GM03348 (cell line): ENCODE results near the gene CYB561D1.
"Not testable (repeated sequence)": the region's sequence is repeated elsewhere in the genome, so short reads cannot be mapped to it uniquely, and the experiment has no call there.

Experiments used
- DNase-seq: peaks from one replicate; pipeline ENCODE4 v3.0.0; 2012; ENCODE audit warnings: low spot score

CYB561D1 gene, protein sequence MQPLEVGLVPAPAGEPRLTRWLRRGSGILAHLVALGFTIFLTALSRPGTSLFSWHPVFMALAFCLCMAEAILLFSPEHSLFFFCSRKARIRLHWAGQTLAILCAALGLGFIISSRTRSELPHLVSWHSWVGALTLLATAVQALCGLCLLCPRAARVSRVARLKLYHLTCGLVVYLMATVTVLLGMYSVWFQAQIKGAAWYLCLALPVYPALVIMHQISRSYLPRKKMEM

DNA sequence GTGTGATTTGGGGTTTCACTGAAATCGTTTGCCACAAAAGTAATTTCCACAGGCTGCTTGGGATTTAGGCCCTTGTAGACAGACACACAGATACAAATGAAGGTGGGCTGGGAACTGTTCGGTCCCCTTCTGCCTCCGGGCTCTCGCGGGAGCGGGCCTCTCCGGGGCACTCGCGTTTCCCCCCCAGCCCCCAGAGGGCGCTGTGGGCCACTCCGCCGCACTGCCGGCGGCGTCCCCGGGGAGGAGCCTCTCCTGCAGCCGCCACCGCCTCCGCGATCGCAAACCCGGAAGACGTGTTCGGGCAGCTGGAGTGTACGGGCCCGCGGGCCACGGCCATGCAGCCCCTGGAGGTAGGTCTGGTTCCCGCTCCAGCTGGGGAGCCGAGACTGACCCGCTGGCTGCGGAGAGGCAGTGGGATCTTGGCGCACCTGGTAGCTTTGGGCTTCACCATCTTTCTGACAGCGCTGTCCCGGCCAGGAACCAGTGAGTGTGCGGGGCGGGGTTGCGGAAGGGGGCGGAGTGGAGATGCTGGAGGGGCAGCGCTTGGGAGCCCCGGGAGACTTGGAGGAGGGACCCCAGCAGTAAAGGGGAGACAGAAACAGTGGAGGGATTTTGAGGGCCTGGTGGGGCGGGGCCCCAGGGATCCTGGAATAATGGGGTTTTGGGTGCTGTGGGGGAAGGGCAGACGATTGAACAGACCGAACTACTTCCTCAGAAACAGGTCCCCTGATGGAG is at the start of gene CYB561D1:
CYB561D1 (plus strand) TSS at position 290 of the 735 bp plus-strand sequence; CDS start at position 336, 46 bp downstream.
- peak; percentile 96 for DNase-seq

DNA sequence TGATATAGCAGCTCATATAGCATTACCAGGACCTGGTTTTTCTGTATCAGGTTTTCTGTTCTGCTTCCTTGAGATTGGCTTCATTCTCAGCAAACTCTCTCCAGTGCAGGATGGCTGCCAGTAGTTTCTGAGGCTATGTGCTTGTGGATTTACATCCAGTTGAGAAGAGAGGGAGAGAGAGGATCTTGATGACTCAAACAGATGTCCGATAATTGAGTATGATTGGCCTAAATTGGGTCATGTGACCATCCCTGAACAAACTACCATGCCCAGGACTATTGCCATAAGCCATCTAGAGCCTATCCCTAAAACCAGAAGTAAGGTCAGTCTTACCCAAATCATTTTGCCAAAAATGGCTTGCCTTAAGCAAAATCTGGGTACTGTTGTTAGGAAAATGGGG is 49.5 kb upstream of the CYB561D1 start:
- DNase-seq = no peak

- DNase-seq = peak; percentile 44
These were observed 47.8 kb upstream of the CYB561D1 start for GRCh38 chr1:109445949-109446695.

DNA sequence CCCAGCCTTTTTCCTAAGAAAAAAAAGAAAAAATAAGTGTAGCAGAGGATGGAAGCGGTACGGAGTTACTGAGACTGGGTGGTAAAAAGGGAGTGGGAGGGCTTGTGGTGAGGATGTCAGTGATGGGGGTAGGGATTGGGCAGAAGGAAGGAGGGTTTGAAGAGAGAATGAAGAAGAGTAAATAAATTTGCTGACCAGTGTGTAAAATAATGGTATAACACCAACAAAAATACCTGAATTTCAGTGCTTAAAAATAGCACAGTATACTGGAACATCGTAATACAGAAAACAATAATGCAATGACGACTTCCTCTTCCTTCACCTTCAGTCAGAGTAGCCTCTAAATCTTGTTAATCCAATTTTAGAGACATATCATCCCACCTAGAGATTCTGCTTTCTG is 46.4 kb upstream of the CYB561D1 start:
- DNase-seq = no peak

DNA sequence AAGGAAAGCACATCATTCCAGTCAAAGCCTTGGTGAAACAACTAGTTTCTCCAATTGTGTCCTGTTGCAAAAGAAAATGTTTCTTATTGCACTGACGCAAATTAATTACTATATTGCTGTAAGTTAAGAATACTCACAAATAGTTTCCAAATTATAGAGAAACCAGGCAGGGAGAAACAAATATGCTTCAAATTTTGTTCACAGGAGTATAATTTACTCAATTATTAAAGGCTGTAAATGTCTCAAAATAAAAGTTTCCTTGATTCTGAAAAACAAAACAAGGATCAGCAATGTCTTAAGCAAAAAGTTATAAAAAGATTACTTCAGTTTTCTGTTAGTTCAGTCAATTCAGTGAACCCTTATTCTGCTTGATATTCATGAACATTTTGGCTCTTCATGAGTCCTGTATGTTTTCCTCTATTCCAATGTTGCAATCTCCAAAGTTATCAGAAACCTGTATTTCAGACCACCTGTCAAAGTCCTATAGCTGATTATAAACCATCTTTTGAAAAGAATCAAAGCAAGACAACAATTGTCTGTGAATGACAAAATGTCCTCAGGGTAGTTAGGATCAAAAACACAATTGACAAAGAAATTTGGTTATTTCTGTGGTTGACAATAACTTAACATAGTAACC is 39.3 kb upstream of the CYB561D1 start:
- no peak for DNase-seq

- no peak for DNase-seq
These were observed 36.1 kb upstream of the CYB561D1 start for GRCh38 chr1:109457819-109458218.

GRCh38 chr1:109466125-109466451 is 27.8 kb upstream of the CYB561D1 start:
- no peak for DNase-seq

DNA sequence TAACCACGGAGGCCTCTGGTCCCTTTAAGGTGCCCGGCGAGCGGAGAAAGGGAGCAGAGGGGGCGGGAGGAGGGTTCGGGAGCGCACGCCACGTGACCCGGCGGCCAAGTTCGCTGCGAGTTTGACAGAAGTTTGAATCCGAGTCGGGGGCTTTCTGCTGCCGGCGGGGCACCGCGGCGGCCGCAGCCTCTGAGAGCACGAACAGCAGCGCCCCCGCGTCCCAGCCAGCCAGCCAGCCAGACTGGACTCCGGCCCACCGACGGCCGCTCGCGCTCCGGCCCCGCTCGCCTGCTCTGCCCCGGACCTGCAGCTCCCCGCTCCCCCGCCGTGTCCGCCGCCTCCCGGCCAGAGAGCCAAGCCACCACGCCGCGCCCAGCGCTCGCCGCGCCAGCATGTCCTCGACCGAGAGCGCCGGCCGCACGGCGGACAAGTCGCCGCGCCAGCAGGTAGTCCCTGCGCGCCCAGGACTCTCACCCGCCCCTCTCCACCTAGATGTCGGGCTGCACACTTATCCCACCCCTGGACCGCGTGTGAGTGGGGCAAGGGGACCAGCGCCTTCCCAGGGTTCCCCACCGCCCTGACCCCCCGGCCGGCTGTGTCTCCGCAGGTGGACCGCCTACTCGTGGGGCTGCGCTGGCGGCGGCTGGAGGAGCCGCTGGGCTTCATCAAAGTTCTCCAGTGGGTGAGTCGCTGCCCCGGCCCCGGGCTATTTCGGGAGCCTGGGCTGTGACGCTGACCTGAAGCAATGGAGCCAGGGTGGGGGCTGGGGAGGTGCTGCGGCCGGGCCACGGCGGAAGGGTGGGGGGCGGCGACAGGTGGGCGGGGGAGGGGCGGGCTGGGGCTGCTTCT is 27.2 kb upstream of the CYB561D1 start, which contains the start of gene SYPL2:
SYPL2 (plus strand) TSS at position 95 of the 849 bp plus-strand sequence; CDS start at position 393, 298 bp downstream.
- DNase-seq = peak; percentile 77

GRCh38 chr1:109467301-109467777 is 26.6 kb upstream of the CYB561D1 start:
- no peak for DNase-seq

- no peak for DNase-seq
These were observed 25.8 kb upstream of the CYB561D1 start for GRCh38 chr1:109468061-109468460.

DNA sequence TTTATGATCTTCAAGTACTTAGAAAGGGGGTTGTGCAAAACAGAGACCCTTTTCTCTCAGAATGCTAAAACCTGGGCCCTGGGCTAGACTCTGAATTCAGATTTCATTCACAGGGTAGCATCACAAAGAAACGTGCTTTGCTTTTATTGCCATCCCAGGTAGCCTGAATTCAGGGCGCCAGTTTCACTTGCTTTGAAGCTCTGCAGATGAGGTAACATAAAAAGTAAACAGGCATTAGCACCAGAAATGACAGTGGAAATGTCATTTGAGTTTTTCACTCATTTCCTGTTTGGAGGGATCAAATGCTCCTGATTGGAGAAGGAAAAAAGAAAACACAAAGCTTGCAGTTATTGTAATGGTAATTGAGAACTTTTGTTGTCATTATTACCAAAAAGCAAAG is 25.0 kb upstream of the CYB561D1 start:
- no peak for DNase-seq

DNA sequence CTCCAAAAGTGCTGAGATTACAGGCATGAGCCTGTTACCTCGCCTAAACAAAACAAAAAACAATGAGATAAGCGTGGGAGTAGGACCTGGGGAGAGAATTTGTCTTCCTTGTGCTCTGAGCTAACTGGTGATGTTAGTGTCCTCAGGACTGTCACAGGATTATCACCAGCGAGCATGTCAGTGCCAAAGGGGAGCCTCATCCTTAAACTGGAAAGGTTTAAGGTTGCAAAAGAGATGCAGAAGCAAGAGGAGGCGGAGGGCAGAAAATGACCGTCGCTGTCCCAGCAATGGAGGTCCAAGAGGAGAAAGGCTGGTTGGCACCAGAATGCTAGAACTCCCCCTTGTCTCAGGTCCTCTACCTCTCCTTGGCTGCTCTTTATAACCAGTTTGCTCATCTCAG is 23.6 kb upstream of the CYB561D1 start:
- DNase-seq = no peak

- DNase-seq = no peak
These were observed 21.1 kb upstream of the CYB561D1 start for GRCh38 chr1:109472779-109473178.

GRCh38 chr1:109473284-109474057 is 20.4 kb upstream of the CYB561D1 start:
- DNase-seq = not testable (repeated sequence)

- DNase-seq = no peak
These were observed 19.2 kb upstream of the CYB561D1 start for GRCh38 chr1:109474697-109475096.

DNA sequence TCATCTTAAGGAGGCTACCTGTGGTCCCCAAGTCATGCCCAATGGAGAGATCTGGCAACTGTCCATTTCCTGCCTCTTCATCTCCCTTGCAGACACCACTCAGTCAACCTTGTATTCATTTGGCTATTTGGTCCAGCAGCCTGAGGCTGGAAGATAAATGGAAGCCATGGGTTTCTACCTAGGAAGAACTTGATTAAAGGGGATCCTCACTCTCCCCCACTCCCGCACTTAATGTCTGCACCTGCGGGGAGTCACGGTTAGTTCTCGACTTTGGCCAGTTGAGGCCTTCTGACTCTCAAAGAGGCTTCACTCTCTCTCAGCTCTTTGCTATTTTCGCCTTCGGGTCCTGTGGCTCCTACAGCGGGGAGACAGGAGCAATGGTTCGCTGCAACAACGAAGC is 18.6 kb upstream of the CYB561D1 start:
- DNase-seq = no peak

- DNase-seq = no peak
These were observed 17.1 kb upstream of the CYB561D1 start for GRCh38 chr1:109476825-109477224.

DNA sequence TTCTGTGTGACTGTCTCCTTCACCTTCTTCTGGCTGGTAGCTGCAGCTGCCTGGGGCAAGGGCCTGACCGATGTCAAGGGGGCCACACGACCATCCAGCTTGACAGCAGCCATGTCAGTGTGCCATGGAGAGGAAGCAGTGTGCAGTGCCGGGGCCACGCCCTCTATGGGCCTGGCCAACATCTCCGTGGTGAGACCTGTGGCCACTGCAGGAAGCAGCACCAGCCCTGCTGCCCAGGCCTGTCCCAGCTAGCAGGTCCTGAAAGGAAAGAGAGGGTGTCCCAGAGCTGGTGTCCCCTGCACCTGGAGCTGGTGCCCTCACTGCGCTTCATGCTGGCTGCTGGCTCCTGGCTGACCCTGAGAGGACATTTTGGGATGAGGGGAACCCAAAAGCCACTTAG is 16.1 kb upstream of the CYB561D1 start:
- no peak for DNase-seq

GRCh38 chr1:109478806-109479205 is 15.1 kb upstream of the CYB561D1 start:
- no peak for DNase-seq

- no peak for DNase-seq
These were observed 14.6 kb upstream of the CYB561D1 start for GRCh38 chr1:109479311-109479710.

DNA sequence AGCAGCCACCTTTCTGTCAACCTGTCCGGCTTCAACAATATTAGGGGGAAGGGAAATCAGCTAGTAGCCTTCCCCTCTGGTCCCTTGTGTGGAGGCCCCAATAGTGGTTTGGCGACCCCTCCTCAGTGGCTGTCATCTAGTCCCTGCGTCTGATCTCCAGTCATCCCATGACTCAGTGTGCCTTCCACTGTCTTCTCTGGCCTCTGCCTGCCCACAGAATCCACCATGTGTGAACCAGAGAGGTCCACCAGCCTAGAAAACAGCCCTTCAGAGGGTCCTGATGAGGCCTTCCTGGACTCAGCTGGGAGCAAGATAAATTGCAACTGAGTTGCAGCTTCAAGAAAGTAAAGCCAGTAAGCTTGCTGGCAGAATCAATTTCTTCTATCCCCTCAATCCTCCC is 14.0 kb upstream of the CYB561D1 start:
- no peak for DNase-seq
